ENCODE results near the gene CABLES2. TPM values are rescaled to one million over a fixed set of nuclear protein-coding genes. Genes with fewer than 3 reads are reported as not detected.

CABLES2 gene
- total and polyA plus RNA-seq, 9 of the 15 experiments (the other 6 are each of a cell fraction or from before 2014, with no cell fraction given): 0.46 to 4.2 (median 1.6) TPM

- peak; percentile 94 for TF ChIP-seq MGA (IDR thresholded peaks at IDR 0.05)
- no peak for TF ChIP-seq EZH2 (IDR thresholded peaks at IDR 0.05; ENCODE audit: borderline replicate concordance, low read depth, low read length)
- TF ChIP-seq DPF2 (IDR thresholded peaks at IDR 0.05): peak; percentile 62; the same call in 1 of the 2 replicates
- no peak for TF ChIP-seq BRD9 (IDR thresholded peaks at IDR 0.05; ENCODE audit: low read depth, partially characterized antibody)
- 0 out of 2 replicates have a peak, but pooled peaks have one; percentile 30 for TF ChIP-seq HNRNPL (IDR thresholded peaks at IDR 0.05; ENCODE audit: low read depth, low read length)
- TF ChIP-seq CXXC5 (CRISPR knock-in tag; IDR thresholded peaks at IDR 0.05): peak; percentile 92
- no peak for TF ChIP-seq BRD4 (IDR thresholded peaks at IDR 0.05)
- peak; percentile 57 for TF ChIP-seq ETV1 (tag; conservative IDR thresholded peaks at IDR 0.05; ENCODE audit: low read depth)
- TF ChIP-seq NR2C1 (IDR thresholded peaks at IDR 0.05): no peak
- no peak; the same call in 1 of the 2 replicates for TF ChIP-seq NR2C1 (tag; IDR thresholded peaks at IDR 0.05)
- TF ChIP-seq AFF4 (CRISPR knock-in tag; IDR thresholded peaks at IDR 0.05): no peak
- 0 out of 2 replicates have a peak, but pooled peaks have one; percentile 35 for TF ChIP-seq SUPT5H (IDR thresholded peaks at IDR 0.05)
These were observed at the start of gene CABLES2 (continued) for GRCh38 chr20:62407221-62407992.

Data from K562 (cell line).